ENCODE measurements around the gene RHOB. TPM values are rescaled to one million over a fixed set of nuclear protein-coding genes. Genes with fewer than 3 reads are reported as not detected.

RHOB gene
- total and polyA plus RNA-seq, 2 of the 13 experiments (the other 11 are each of a cell fraction or from before 2014, with no cell fraction given): 192 to 268 TPM

GRCh38 chr2:20446917-20447436 lies at the start of gene RHOB (continued):
- no peak for TF ChIP-seq CEBPG (CRISPR knock-in tag; IDR thresholded peaks at IDR 0.05)
- peak; percentile 50; the same call in 1 of the 2 replicates for TF ChIP-seq HCFC1 (IDR thresholded peaks at IDR 0.05; ENCODE audit: low read depth, low read length)
- no peak for TF ChIP-seq GMEB2 (CRISPR knock-in tag; IDR thresholded peaks at IDR 0.05; ENCODE audit: low read depth)
- TF ChIP-seq SNAPC4 (CRISPR knock-in tag; IDR thresholded peaks at IDR 0.05): no peak
- peak; percentile 96 for TF ChIP-seq ZNF563 (CRISPR knock-in tag; IDR thresholded peaks at IDR 0.05)
- no peak for TF ChIP-seq HNRNPH1 (optimal IDR thresholded peaks at IDR 0.05; ENCODE audit: low read depth, low read length)
- 0 out of 2 replicates have a peak, but pooled peaks have one; percentile 76 for TF ChIP-seq ZNF430 (CRISPR knock-in tag; IDR thresholded peaks at IDR 0.05)
- peak; percentile 43; the same call in 1 of the 2 replicates for TF ChIP-seq ZC3H4 (CRISPR knock-in tag; IDR thresholded peaks at IDR 0.05; ENCODE audit: borderline replicate concordance)
- no peak for TF ChIP-seq NFRKB (IDR thresholded peaks at IDR 0.05)
- no peak for TF ChIP-seq GTF3A (CRISPR knock-in tag; conservative IDR thresholded peaks at IDR 0.05)
- peak; percentile 92; the same call in 1 of the 2 replicates for TF ChIP-seq ZNF607 (CRISPR knock-in tag; IDR thresholded peaks at IDR 0.05; ENCODE audit: borderline replicate concordance)
- 0 out of 2 replicates have a peak, but pooled peaks have one; percentile 72 for TF ChIP-seq ZNF513 (CRISPR knock-in tag; conservative IDR thresholded peaks at IDR 0.05)
- no peak for TF ChIP-seq SNRNP70 (IDR thresholded peaks at IDR 0.05; ENCODE audit: low read depth, low read length)
- peak; percentile 96 for TF ChIP-seq SATB2 (CRISPR knock-in tag; IDR thresholded peaks at IDR 0.05)
- peak; percentile 94 for TF ChIP-seq ZNF337 (CRISPR knock-in tag; IDR thresholded peaks at IDR 0.05; ENCODE audit: borderline replicate concordance, low read depth)
- no peak; the same call in 1 of the 2 replicates for TF ChIP-seq ZNF296 (CRISPR knock-in tag; conservative IDR thresholded peaks at IDR 0.05)
- peak; percentile 91 for TF ChIP-seq ZNF547 (CRISPR knock-in tag; IDR thresholded peaks at IDR 0.05)
- no peak for TF ChIP-seq ZBTB8A (CRISPR knock-in tag; IDR thresholded peaks at IDR 0.05; ENCODE audit: borderline replicate concordance, low read depth)
- TF ChIP-seq GZF1 (CRISPR knock-in tag; IDR thresholded peaks at IDR 0.05): no peak
- TF ChIP-seq ZBTB25 (CRISPR knock-in tag; IDR thresholded peaks at IDR 0.05): peak; percentile 74
- TF ChIP-seq ZNF674 (CRISPR knock-in tag; IDR thresholded peaks at IDR 0.05; ENCODE audit: low read depth): peak; percentile 94
- peak; percentile 96 for TF ChIP-seq SP5 (CRISPR knock-in tag; IDR thresholded peaks at IDR 0.05; ENCODE audit: borderline replicate concordance, low read depth)
- TF ChIP-seq HHEX (CRISPR knock-in tag; IDR thresholded peaks at IDR 0.05): 0 out of 2 replicates have a peak, but pooled peaks have one; percentile 13
